ENCODE measurements around the gene SIAH3. TPM values are rescaled to one million over a fixed set of nuclear protein-coding genes. Genes with fewer than 3 reads are reported as not detected.

SIAH3 gene
- polyA plus RNA-seq, 1 experiment: not detected

GRCh38 chr13:45851956-45852355 lies 403 bp upstream of the SIAH3 start:
- TF ChIP-seq CTCF (IDR thresholded peaks at IDR 0.05; ENCODE audit: insufficient read depth, low read depth, low read length): no peak
- Histone ChIP-seq H3K36me3 (ENCODE audit: control insufficient read depth, insufficient read depth, low read length) (no peaks in the 10 kb centered on the region), H3K4me3 (ENCODE audit: low read depth, low read length) (no peak overlapping the region), H3K27me3 (ENCODE audit: control insufficient read depth, insufficient read depth, low read length) (peaks cover 29% of the 10 kb centered on the region)
- DNase-seq (ENCODE audit: low read depth): no peak
- ChIA-PET CTCF (no interaction called here), POLR2A (no interaction called here)

GRCh38 chr13:45850027-45850613 lies 1.4 kb downstream of the SIAH3 start:
- H3K36me3 ChIP-seq (ENCODE audit: control insufficient read depth, insufficient read depth, low read length): no peaks in the 10 kb centered on the region
- H3K27me3 ChIP-seq (ENCODE audit: control insufficient read depth, insufficient read depth, low read length): peaks cover 27% of the 10 kb centered on the region
- no peak overlapping the region for H3K4me3 ChIP-seq (ENCODE audit: low read depth, low read length)
- ChIA-PET CTCF (no interaction called here), POLR2A (no interaction called here)
- DNase-seq (ENCODE audit: low read depth): no peak
- no peak for TF ChIP-seq CTCF (IDR thresholded peaks at IDR 0.05; ENCODE audit: insufficient read depth, low read depth, low read length)

- no peak overlapping the region for H3K4me3 ChIP-seq (ENCODE audit: low read depth, low read length)
- ChIA-PET CTCF (no interaction called here), POLR2A (no interaction called here)
- peaks cover 27% of the 10 kb centered on the region for H3K27me3 ChIP-seq (ENCODE audit: control insufficient read depth, insufficient read depth, low read length)
- no peaks in the 10 kb centered on the region for H3K36me3 ChIP-seq (ENCODE audit: control insufficient read depth, insufficient read depth, low read length)
- no peak for DNase-seq (ENCODE audit: low read depth)
- no peak for TF ChIP-seq CTCF (IDR thresholded peaks at IDR 0.05; ENCODE audit: insufficient read depth, low read depth, low read length)
These were observed 2.1 kb downstream of the SIAH3 start for GRCh38 chr13:45849408-45849807.

- H3K36me3 ChIP-seq (ENCODE audit: control insufficient read depth, insufficient read depth, low read length): no peaks in the 10 kb centered on the region
- POLR2A ChIA-PET: no interaction called here
- TF ChIP-seq CTCF (IDR thresholded peaks at IDR 0.05; ENCODE audit: insufficient read depth, low read depth, low read length): no peak
- H3K27me3 ChIP-seq (ENCODE audit: control insufficient read depth, insufficient read depth, low read length): peaks cover 24% of the 10 kb centered on the region
- no peak overlapping the region for H3K4me3 ChIP-seq (ENCODE audit: low read depth, low read length)
- no peak for DNase-seq (ENCODE audit: low read depth)
- CTCF ChIA-PET: no interaction called here
These were observed 3.9 kb downstream of the SIAH3 start for GRCh38 chr13:45847554-45848224.

DNA sequence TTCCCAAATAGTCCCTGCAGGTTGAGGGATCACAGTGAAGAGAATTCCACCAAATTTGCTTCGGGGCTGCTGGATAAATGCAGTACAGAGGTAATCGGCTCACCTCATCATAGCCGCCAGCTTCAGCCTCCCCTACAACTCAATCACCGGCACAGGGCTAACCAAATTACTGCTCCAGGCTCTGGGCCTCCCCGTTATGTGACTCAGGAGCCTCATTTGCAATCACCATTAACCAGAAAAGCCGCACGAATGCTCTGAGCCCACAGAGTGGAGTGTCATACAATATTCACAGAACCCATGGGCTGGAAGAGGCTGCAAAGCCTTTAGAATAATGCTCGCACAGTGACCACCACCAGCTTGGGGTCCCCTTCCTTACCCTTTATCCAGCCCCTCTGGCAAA lies 4.9 kb downstream of the SIAH3 start:
- no peak overlapping the region for H3K4me3 ChIP-seq (ENCODE audit: low read depth, low read length)
- no peaks in the 10 kb centered on the region for H3K36me3 ChIP-seq (ENCODE audit: control insufficient read depth, insufficient read depth, low read length)
- TF ChIP-seq CTCF (IDR thresholded peaks at IDR 0.05; ENCODE audit: insufficient read depth, low read depth, low read length): no peak
- POLR2A ChIA-PET: interaction anchor here (0.6 kb wide), 1 partner anchor 14 kb away, joined by 5 read pairs; no protein-coding TSS in a partner anchor
- CTCF ChIA-PET: no interaction called here
- peaks cover 22% of the 10 kb centered on the region for H3K27me3 ChIP-seq (ENCODE audit: control insufficient read depth, insufficient read depth, low read length)
- no peak for DNase-seq (ENCODE audit: low read depth)

Measured in BJ (cell line).